ENCODE data around the gene ABCC3. TPM values are rescaled to one million over a fixed set of nuclear protein-coding genes. Genes with fewer than 3 reads are reported as not detected.

Gene ABCC3
- total and polyA plus RNA-seq, 2 of the 8 experiments (the other 6 are each of a cell fraction or from before 2014, with no cell fraction given): 0.35 to 0.37 TPM

GRCh38 chr17:50603340-50603739 lies 31.3 kb upstream of the ABCC3 start:
- no peak for DNase-seq (ENCODE audit: low read depth in 1 of 2, low spot score in 2 of 2)

More at GRCh38 chr17:50603340-50603739, 31.3 kb upstream of the ABCC3 start:
- CTCF ChIA-PET (ENCODE audit: partially characterized antibody): interaction anchor here (0.6 to 19.7 kb wide), 12 partner anchors 9 to 99 kb away, joined by 3 to 300 read pairs (median 6); partner anchors contain the start of genes ABCC3, EPN3 and SPATA20
- Histone ChIP-seq H4K91ac (replicated peaks; ENCODE audit: insufficient read length, low read length) (no peak overlapping the region), H3K27me3 (replicated peaks in 1 of 4; ENCODE audit: control insufficient read depth in 3 of 4, extremely low read depth in 1 of 4, insufficient read depth in 3 of 4, low read length in 3 of 4) (no peaks in the 10 kb centered on the region), H2AFZ (ENCODE audit: low read length) (no peak overlapping the region), H3K79me2 (ENCODE audit: control insufficient read depth in 1 of 2, insufficient read depth in 2 of 2, low read length in 2 of 2) (no peaks in the 10 kb centered on the region), H3K23ac (ENCODE audit: insufficient read length) (no peak overlapping the region), H3K79me1 (ENCODE audit: low read depth, low read length) (no peaks in the 10 kb centered on the region), H3K4me1 (replicated peaks in 1 of 4; ENCODE audit: control insufficient read depth in 3 of 4, insufficient read depth in 4 of 4, low read length in 3 of 4) (peaks cover 0 to 10% (median 1%) of the 10 kb centered on the region in 4 experiments; a peak in 5 of 7 replicates), H4K5ac (ENCODE audit: insufficient read length, low read depth, low read length) (no peak overlapping the region), H4K20me1 (replicated peaks in 1 of 2; ENCODE audit: control insufficient read depth in 1 of 2, insufficient read depth in 2 of 2, low read length in 2 of 2) (no peaks in the 10 kb centered on the region), H3K27ac (ENCODE audit: low read depth, low read length) (no peak overlapping the region), H3K36me3 (ENCODE audit: control insufficient read depth in 2 of 4, insufficient read depth in 4 of 4, low read length in 3 of 4) (no peaks in the 10 kb centered on the region), H2BK20ac (ENCODE audit: low read length) (no peak overlapping the region), H2BK15ac (ENCODE audit: low read length) (no peak overlapping the region), H3K23me2 (ENCODE audit: low read depth, low read length) (no peaks in the 10 kb centered on the region), H3K14ac (ENCODE audit: insufficient read length) (no peak overlapping the region), H3K4ac (replicated peaks; ENCODE audit: insufficient read length, low read depth, low read length) (no peak overlapping the region), H3K56ac (replicated peaks; ENCODE audit: insufficient read length, low read depth, low read length) (no peak overlapping the region), H2BK5ac (ENCODE audit: low read depth, low read length) (no peak overlapping the region), H3K18ac (ENCODE audit: extremely low read depth, low read length) (no peak overlapping the region), H3K9ac (replicated peaks in 1 of 4; ENCODE audit: extremely low read depth in 1 of 4, low read depth in 3 of 4, low read length in 3 of 4) (no peak overlapping the region), H2BK12ac (ENCODE audit: low read depth, low read length) (no peak overlapping the region), H3K4me2 (ENCODE audit: insufficient read depth in 1 of 2, low read depth in 2 of 2, low read length in 2 of 2) (no peak overlapping the region), H2AK5ac (ENCODE audit: low read depth, low read length) (no peak overlapping the region), H3K4me3 (ENCODE audit: extremely low read depth in 1 of 4, insufficient read depth in 2 of 4, low read depth in 3 of 4, low read length in 4 of 4) (no peak overlapping the region), H3K9me3 (ENCODE audit: insufficient read depth in 2 of 2, low read depth in 1 of 2, low read length in 1 of 2) (no peaks in the 10 kb centered on the region), H4K8ac (ENCODE audit: extremely low read depth, insufficient read depth, low read length) (peak overlapping the region; percentile 38; the same call in 1 of the 2 replicates), H2BK120ac (replicated peaks; ENCODE audit: low read depth, low read length) (no peak overlapping the region)
- WGBS, 2 experiments (ENCODE audit: extremely low coverage in 1 of 2, insufficient coverage in 1 of 2, insufficient read length in 1 of 2, insufficient replicate concordance in 2 of 2, low coverage in 1 of 2, low lambda C conversion rate in 2 of 2, missing lambda C conversion rate in 1 of 2): 80% methylated on average over 9 of the region's 9 CpGs; no CpG with 5 or more reads in 1 of the 2 experiments
- FAIRE-seq: no peak
- no peak for TF ChIP-seq BCL11A (IDR thresholded peaks at IDR 0.05; ENCODE audit: low read depth in 2 of 2, low read length in 2 of 2)
- TF ChIP-seq CTCF (IDR thresholded peaks at IDR 0.05; ENCODE audit: control extremely low read depth in 1 of 3, insufficient read depth in 1 of 3, low read depth in 1 of 3, low read length in 3 of 3): peak; percentile 23 to 65 (median 55); a peak in 3 of 4 replicates
- POLR2A ChIA-PET (ENCODE audit: partially characterized antibody): no interaction called here

Measured in H1 (cell line).